Prostate gland (tissue), 2 donors: Measurements from ENCODE around the gene SEH1L. TPM values are rescaled to one million over a fixed set of nuclear protein-coding genes. Genes with fewer than 3 reads are reported as not detected.

Experiments
- DNase-seq: peaks from one replicate; pipeline ENCODE4 v3.0.0-alpha.2; 2019; ENCODE audit warnings: low spot score
- H3K27ac ChIP-seq, 2 donors: fragments of 200-600 bp; sonication (generic); 2 replicates each; pipeline ENCODE4 v1.5.1; 2017 to 2019
- H3K27me3 ChIP-seq: fragments of 200-600 bp; sonication (generic); replicated peaks from 2 replicates; pipeline ENCODE4 v1.5.1; 2019; ENCODE audit not compliant: insufficient read depth
- H3K36me3 ChIP-seq, 2 donors: fragments of 200-600 bp; sonication (generic); 1 replicate in 1 of 2; 2 replicates in 1 of 2; pipeline versions ENCODE4 v1.5.1 to v1.8.1; 2017 to 2019
- H3K4me1 ChIP-seq: fragments of 200-600 bp; sonication (generic); replicated peaks from 2 replicates; pipeline ENCODE4 v1.5.1; 2019
- H3K4me3 ChIP-seq, 2 donors: fragments of 200-600 bp; sonication (generic); 2 replicates each; pipeline ENCODE4 v1.5.1; 2017 to 2019
- H3K9me3 ChIP-seq: fragments of 200-600 bp; sonication (generic); 2 replicates; pipeline ENCODE4 v1.5.1; 2017
- CTCF ChIP-seq, 4 experiments: fragments of 200-600 bp in 2 of 4; fragments of 450-650 bp in 2 of 4; sonication (generic) in 2 of 4; IDR thresholded peaks; 1 replicate in 3 of 4; 2 replicates in 1 of 4; pipeline ENCODE4 v1.5.1; 2016 to 2019; ENCODE audit warnings: antibody characterized with exemption in 4 of 4, mild to moderate bottlenecking in 2 of 4, moderate library complexity in 2 of 4
- POLR2A ChIP-seq: fragments of 450-650 bp; IDR thresholded peaks from one replicate; pipeline ENCODE4 v1.6.1; 2016; ENCODE audit warnings: antibody characterized with exemption, mild to moderate bottlenecking
- POLR2AphosphoS5 ChIP-seq: sonication (generic); formaldehyde crosslinking; IDR thresholded peaks from one replicate; pipeline ENCODE4 v1.6.1; 2017; ENCODE audit warnings: antibody characterized with exemption
- WGBS: methylation state at CpG from one replicate; pipeline ENCODE4 v1.1.5; 2018; 5-methylcytosine and 5-hydroxymethylcytosine counted together
- intact Hi-C: fragments of 100-400 bp; cut with DNase I; formaldehyde crosslinking; loops from one replicate; pipeline ENCODE4 v1.14.2; 2022
- total RNA-seq, 2 donors: library from RNA; depleted of rRNA; stranded (reverse); fragments of >200 nt; gene quantifications; one replicate each; pipeline ENCODE4 v1.1.0, GENCODE V29; 2016

The SEH1L gene
- total RNA-seq, 2 donors from 2014 or later, result 35.9 to 46.6 TPM

GRCh38 chr18:13017247-13017875 lies 69.5 kb downstream of the SEH1L start:
- no peak for TF ChIP-seq CTCF (IDR thresholded peaks at IDR 0.05)
- TF ChIP-seq POLR2AphosphoS5, result no peak
- TF ChIP-seq POLR2A, result no peak
- no peaks in the 10 kb centered on the region for H3K36me3 ChIP-seq
- H3K4me3 ChIP-seq, result no peak overlapping the region
- H3K9me3 ChIP-seq, result no peaks in the 10 kb centered on the region
- no peak for DNase-seq
- H3K4me1 ChIP-seq, result no peaks in the 10 kb centered on the region
- intact Hi-C loops, result no loop called here
- H3K27me3 ChIP-seq, result no peaks in the 10 kb centered on the region
- WGBS, result 93% methylated on average over 2 of the region's 2 CpGs
- no peak overlapping the region for H3K27ac ChIP-seq

- Histone ChIP-seq H3K9me3 (no peaks in the 10 kb centered on the region), H3K4me1 (no peaks in the 10 kb centered on the region), H3K27ac (no peak overlapping the region), H3K4me3 (no peak overlapping the region), H3K27me3 (no peaks in the 10 kb centered on the region), H3K36me3 (no peaks in the 10 kb centered on the region)
- WGBS, result 96% methylated on average over 2 of the region's 2 CpGs
- intact Hi-C loops, result no loop called here
- TF ChIP-seq CTCF (IDR thresholded peaks at IDR 0.05), result no peak
- no peak for TF ChIP-seq POLR2AphosphoS5
- no peak for TF ChIP-seq POLR2A
- DNase-seq, result no peak
Observed at GRCh38 chr18:13018374-13018773, 70.6 kb downstream of the SEH1L start.

GRCh38 chr18:13019301-13019700 lies 71.5 kb downstream of the SEH1L start:
- no peak for TF ChIP-seq CTCF (IDR thresholded peaks at IDR 0.05)
- TF ChIP-seq POLR2A, result no peak
- TF ChIP-seq POLR2AphosphoS5, result no peak
- H3K36me3 ChIP-seq, result no peaks in the 10 kb centered on the region
- intact Hi-C loops, result no loop called here
- H3K4me1 ChIP-seq, result no peaks in the 10 kb centered on the region
- no peak overlapping the region for H3K4me3 ChIP-seq
- DNase-seq, result no peak
- H3K9me3 ChIP-seq, result no peaks in the 10 kb centered on the region
- H3K27ac ChIP-seq, result no peak overlapping the region
- no peaks in the 10 kb centered on the region for H3K27me3 ChIP-seq
- WGBS, result 65% methylated on average over 3 of the region's 3 CpGs

GRCh38 chr18:13022644-13023043 lies 74.8 kb downstream of the SEH1L start:
- Histone ChIP-seq H3K4me3 (no peak overlapping the region), H3K36me3 (no peaks in the 10 kb centered on the region), H3K27ac (no peak overlapping the region), H3K4me1 (peaks cover 4% of the 10 kb centered on the region), H3K9me3 (no peaks in the 10 kb centered on the region), H3K27me3 (no peaks in the 10 kb centered on the region)
- DNase-seq, result no peak
- TF ChIP-seq POLR2AphosphoS5 (no peak), POLR2A (no peak), CTCF (IDR thresholded peaks at IDR 0.05) (no peak)
- intact Hi-C loops, result no loop called here

GRCh38 chr18:13025233-13025632 lies 77.4 kb downstream of the SEH1L start:
- H3K27me3 ChIP-seq, result no peaks in the 10 kb centered on the region
- 93% methylated on average over 2 of the region's 2 CpGs for WGBS
- no peak overlapping the region for H3K4me3 ChIP-seq
- no peak for DNase-seq
- peaks cover 7% of the 10 kb centered on the region for H3K4me1 ChIP-seq
- no peak for TF ChIP-seq POLR2A
- no peak for TF ChIP-seq CTCF (IDR thresholded peaks at IDR 0.05)
- no peak for TF ChIP-seq POLR2AphosphoS5
- H3K36me3 ChIP-seq, result no peaks in the 10 kb centered on the region
- H3K27ac ChIP-seq, result no peak overlapping the region
- intact Hi-C loops, result no loop called here
- no peaks in the 10 kb centered on the region for H3K9me3 ChIP-seq
